Mammary epithelial cell (primary cell): ENCODE results near the gene PIK3R1.

Experiments used
- EZH2 ChIP-seq: IDR thresholded peaks from 2 replicates; pipeline ENCODE4 v1.6.1; 2012; ENCODE audit warnings: low read length, inconsistent platforms, borderline replicate concordance
- TF ChIP-seq, protein P1 (sequence below), 2 donors: IDR thresholded peaks in 1 of 2; conservative IDR thresholded peaks in 1 of 2; 2 replicates each; pipeline ENCODE4 v1.5.1; 2011 to 2012; ENCODE audit warnings: inconsistent platforms in 2 of 2, low read length in 2 of 2, mild to moderate bottlenecking in 2 of 2, control low read depth in 1 of 2, low read depth in 1 of 2; ENCODE audit not compliant: insufficient read depth in 1 of 2; ENCODE audit errors: extremely low read depth in 1 of 2

- TF ChIP-seq EZH2, result no peak
- TF ChIP-seq, protein P1, sequence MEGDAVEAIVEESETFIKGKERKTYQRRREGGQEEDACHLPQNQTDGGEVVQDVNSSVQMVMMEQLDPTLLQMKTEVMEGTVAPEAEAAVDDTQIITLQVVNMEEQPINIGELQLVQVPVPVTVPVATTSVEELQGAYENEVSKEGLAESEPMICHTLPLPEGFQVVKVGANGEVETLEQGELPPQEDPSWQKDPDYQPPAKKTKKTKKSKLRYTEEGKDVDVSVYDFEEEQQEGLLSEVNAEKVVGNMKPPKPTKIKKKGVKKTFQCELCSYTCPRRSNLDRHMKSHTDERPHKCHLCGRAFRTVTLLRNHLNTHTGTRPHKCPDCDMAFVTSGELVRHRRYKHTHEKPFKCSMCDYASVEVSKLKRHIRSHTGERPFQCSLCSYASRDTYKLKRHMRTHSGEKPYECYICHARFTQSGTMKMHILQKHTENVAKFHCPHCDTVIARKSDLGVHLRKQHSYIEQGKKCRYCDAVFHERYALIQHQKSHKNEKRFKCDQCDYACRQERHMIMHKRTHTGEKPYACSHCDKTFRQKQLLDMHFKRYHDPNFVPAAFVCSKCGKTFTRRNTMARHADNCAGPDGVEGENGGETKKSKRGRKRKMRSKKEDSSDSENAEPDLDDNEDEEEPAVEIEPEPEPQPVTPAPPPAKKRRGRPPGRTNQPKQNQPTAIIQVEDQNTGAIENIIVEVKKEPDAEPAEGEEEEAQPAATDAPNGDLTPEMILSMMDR (conservative IDR thresholded peaks at IDR 0.05 in 1 of 2, IDR thresholded peaks at IDR 0.05 in 1 of 2; ENCODE audit: extremely low read depth in 1 of 2, insufficient read depth in 1 of 2, low read depth in 1 of 2, low read length in 2 of 2), result no peak
Observed at GRCh38 chr5:68251386-68251785, 35.8 kb downstream of the PIK3R1 start.
